OCI-LY1 (cell line): ENCODE results near the gene PPFIA4.

Source experiments
- H2AFZ ChIP-seq: fragments of 200-600 bp; sonication (generic), shearing (Covaris generic); 2 replicates; pipeline ENCODE4 v1.6.0; 2014; ENCODE audit warnings: antibody characterized with exemption, mild to moderate bottlenecking, low read length
- H3F3A ChIP-seq: fragments of 200-600 bp; sonication (generic), shearing (Covaris generic); 2 replicates; pipeline ENCODE4 v1.6.0; 2014; ENCODE audit warnings: mild to moderate bottlenecking, antibody characterized with exemption, low read length, moderate library complexity; ENCODE audit not compliant: insufficient read depth
- H3K27ac ChIP-seq: fragments of 200-600 bp; sonication (generic); 2 replicates; pipeline ENCODE4 v1.5.1; 2014; ENCODE audit warnings: low read length, mixed run types, mild to moderate bottlenecking, low read depth; ENCODE audit not compliant: poor library complexity, severe bottlenecking
- H3K27me3 ChIP-seq: fragments of 200-600 bp; sonication (generic); 2 replicates; pipeline ENCODE4 v1.6.0; 2014; ENCODE audit warnings: antibody characterized with exemption, mild to moderate bottlenecking, low read length, moderate library complexity; ENCODE audit not compliant: insufficient read depth
- H3K36me3 ChIP-seq: fragments of 200-600 bp; sonication (generic); 2 replicates; pipeline ENCODE4 v1.6.1; 2014; ENCODE audit warnings: mild to moderate bottlenecking, antibody characterized with exemption, low read length, moderate library complexity, mixed read lengths; ENCODE audit not compliant: insufficient read depth
- H3K4me1 ChIP-seq: fragments of 200-600 bp; sonication (generic); 2 replicates; pipeline ENCODE4 v1.5.1; 2014; ENCODE audit warnings: mild to moderate bottlenecking, low read length, moderate library complexity; ENCODE audit not compliant: insufficient read depth, severe bottlenecking
- H3K4me2 ChIP-seq: fragments of 200-600 bp; sonication (generic), shearing (Covaris generic); 2 replicates; pipeline ENCODE4 v1.6.1; 2014; ENCODE audit warnings: low read length
- H3K4me3 ChIP-seq: fragments of 200-600 bp; sonication (generic); 2 replicates; pipeline ENCODE4 v1.5.1; 2014; ENCODE audit warnings: low read length, low read depth, mild to moderate bottlenecking, mixed read lengths; ENCODE audit not compliant: poor library complexity, severe bottlenecking
- H3K79me2 ChIP-seq: fragments of 200-600 bp; shearing (Covaris generic); 2 replicates; pipeline ENCODE4 v1.6.1; 2016; ENCODE audit warnings: mixed run types, low read length, mixed read lengths; ENCODE audit not compliant: insufficient read depth
- H3K9ac ChIP-seq: fragments of 200-600 bp; sonication (generic), shearing (Covaris generic); 2 replicates; pipeline ENCODE4 v1.6.1; 2014; ENCODE audit warnings: mild to moderate bottlenecking, low read length, mixed read lengths
- H3K9me2 ChIP-seq: fragments of 200-600 bp; sonication (generic), shearing (Covaris generic); 2 replicates; pipeline ENCODE4 v1.6.1; 2014; ENCODE audit warnings: low read depth, mild to moderate bottlenecking, low read length, mixed read lengths
- H3K9me3 ChIP-seq: fragments of 200-600 bp; shearing (Covaris generic); 2 replicates; pipeline ENCODE4 v1.6.1; 2014; ENCODE audit warnings: low read length, mixed read lengths
- H4K20me1 ChIP-seq: fragments of 200-600 bp; sonication (generic), shearing (Covaris generic); 2 replicates; pipeline ENCODE4 v1.6.0; 2016; ENCODE audit warnings: mild to moderate bottlenecking, low read length; ENCODE audit not compliant: insufficient read depth
- CTCF ChIP-seq: fragments of 200-600 bp; sonication (generic), shearing (Covaris generic); IDR thresholded peaks from 2 replicates; pipeline ENCODE4 v1.5.1; 2017; ENCODE audit warnings: mild to moderate bottlenecking, antibody characterized with exemption, low read length, moderate library complexity, mixed read lengths
- EZH2 ChIP-seq: fragments of 200-600 bp; sonication (generic), shearing (Covaris generic); IDR thresholded peaks from 2 replicates; pipeline ENCODE4 v1.8.0; 2017; ENCODE audit warnings: borderline replicate concordance, mixed run types, mild to moderate bottlenecking, antibody characterized with exemption, low read length, moderate library complexity, mixed read lengths

PPFIA4 gene

GRCh38 chr1:203026031-203026665 lies at the start of gene PPFIA4:
Gene PPFIA4, plus strand, starts transcription at chr1:203026491. Its CDS starts 12,518 bp downstream, at chr1:203039009.
- Histone ChIP-seq H3K9ac (peak within 1 kb of the TSS; percentile 47; the same call in 1 of the 2 replicates), H3K27ac (no peak within 1 kb of the TSS), H3K9me2 (no peaks in the 10 kb centered on the region), H2AFZ (peak within 1 kb of the TSS; percentile 85), H3K9me3 (no peaks in the 10 kb centered on the region), H3F3A (no peaks in the 10 kb centered on the region), H3K4me2 (peak within 1 kb of the TSS; percentile 73), H4K20me1 (no peaks in the 10 kb centered on the region), H3K4me3 (peak within 1 kb of the TSS; percentile 60), H3K27me3 (no peaks in the 10 kb centered on the region), H3K36me3 (peaks cover 42% of the 10 kb centered on the region), H3K4me1 (peaks cover 9% of the 10 kb centered on the region), H3K79me2 (no peaks in the 10 kb centered on the region)
- TF ChIP-seq EZH2, result no peak
- TF ChIP-seq CTCF, result no peak

- H4K20me1 ChIP-seq, result no peaks in the 10 kb centered on the region
- H3K36me3 ChIP-seq, result no peaks in the 10 kb centered on the region
- H3K4me1 ChIP-seq, result no peaks in the 10 kb centered on the region
- no peaks in the 10 kb centered on the region for H3K9me3 ChIP-seq
- no peaks in the 10 kb centered on the region for H3K9me2 ChIP-seq
- no peak overlapping the region for H2AFZ ChIP-seq
- no peaks in the 10 kb centered on the region for H3K79me2 ChIP-seq
- no peaks in the 10 kb centered on the region for H3F3A ChIP-seq
- H3K27ac ChIP-seq, result no peak overlapping the region
- no peak overlapping the region for H3K9ac ChIP-seq
- TF ChIP-seq EZH2 (no peak), CTCF (no peak)
- H3K4me3 ChIP-seq, result no peak overlapping the region
- H3K27me3 ChIP-seq, result no peaks in the 10 kb centered on the region
- no peak overlapping the region for H3K4me2 ChIP-seq
Measured at GRCh38 chr1:202976633-202977032, 49.7 kb upstream of the PPFIA4 start.

GRCh38 chr1:202979459-202979858 lies 46.8 kb upstream of the PPFIA4 start:
- no peaks in the 10 kb centered on the region for H3K79me2 ChIP-seq
- no peaks in the 10 kb centered on the region for H3K4me1 ChIP-seq
- no peak overlapping the region for H3K4me2 ChIP-seq
- H3K27ac ChIP-seq, result no peak overlapping the region
- H3K9me3 ChIP-seq, result no peaks in the 10 kb centered on the region
- no peaks in the 10 kb centered on the region for H3K36me3 ChIP-seq
- TF ChIP-seq CTCF (no peak), EZH2 (no peak)
- no peaks in the 10 kb centered on the region for H4K20me1 ChIP-seq
- no peak overlapping the region for H3K9ac ChIP-seq
- H2AFZ ChIP-seq, result no peak overlapping the region
- H3F3A ChIP-seq, result no peaks in the 10 kb centered on the region
- H3K27me3 ChIP-seq, result no peaks in the 10 kb centered on the region
- no peak overlapping the region for H3K4me3 ChIP-seq
- H3K9me2 ChIP-seq, result no peaks in the 10 kb centered on the region
